Measurements from ENCODE around the gene SEMA4D. TPM values are rescaled to one million over a fixed set of nuclear protein-coding genes. Genes with fewer than 3 reads are reported as not detected.

SEMA4D gene
- polyA plus RNA-seq, 1 donor from 2014 or later = 34.0 TPM

DNA sequence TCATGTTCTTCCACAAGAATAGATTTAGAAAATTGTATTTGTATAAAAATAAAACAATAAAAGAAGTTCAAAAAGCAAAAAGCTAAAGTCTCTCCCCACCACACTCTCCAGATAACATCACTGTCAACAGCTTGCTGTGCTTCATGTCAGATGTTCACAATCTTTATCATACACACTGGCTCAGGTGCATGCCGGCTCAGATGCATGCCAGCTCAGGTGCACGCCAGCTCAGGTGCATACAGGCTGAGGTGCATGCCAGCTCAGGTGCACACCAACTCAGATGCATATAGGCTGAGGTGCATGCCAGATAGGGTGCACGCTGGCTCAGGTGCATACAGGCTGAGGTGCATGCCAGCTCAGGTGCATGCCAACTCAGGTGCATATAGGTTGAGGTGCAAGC lies 26.5 kb downstream of the SEMA4D start:
- Histone ChIP-seq H3F3A (ENCODE audit: insufficient read depth, low read length, poor library complexity, severe bottlenecking) (no peaks in the 10 kb centered on the region), H3K27ac (ENCODE audit: low read length) (peak overlapping the region; percentile 29), H3K4me3 (ENCODE audit: low read length) (peak overlapping the region; percentile 22), H3K9me3 (ENCODE audit: low read length) (no peaks in the 10 kb centered on the region), H3K27me3 (ENCODE audit: insufficient read depth, low read depth, low read length) (no peaks in the 10 kb centered on the region), H4K20me1 (ENCODE audit: insufficient read depth) (no peaks in the 10 kb centered on the region), H3K79me2 (replicated peaks; ENCODE audit: insufficient read depth, low read length) (peaks cover 56% of the 10 kb centered on the region), H3K4me2 (ENCODE audit: low read length) (no peak overlapping the region), H3K9me2 (ENCODE audit: insufficient read depth, low read length) (no peaks in the 10 kb centered on the region), H3K36me3 (ENCODE audit: insufficient read depth, low read length) (no peaks in the 10 kb centered on the region), H3K9ac (ENCODE audit: low read length) (no peak overlapping the region), H2AFZ (ENCODE audit: low read depth, low read length) (no peak overlapping the region)
- no peak for TF ChIP-seq EZH2 (IDR thresholded peaks at IDR 0.05; ENCODE audit: borderline replicate concordance, insufficient read depth, low read length, poor library complexity, severe bottlenecking)
- TF ChIP-seq, protein P1, sequence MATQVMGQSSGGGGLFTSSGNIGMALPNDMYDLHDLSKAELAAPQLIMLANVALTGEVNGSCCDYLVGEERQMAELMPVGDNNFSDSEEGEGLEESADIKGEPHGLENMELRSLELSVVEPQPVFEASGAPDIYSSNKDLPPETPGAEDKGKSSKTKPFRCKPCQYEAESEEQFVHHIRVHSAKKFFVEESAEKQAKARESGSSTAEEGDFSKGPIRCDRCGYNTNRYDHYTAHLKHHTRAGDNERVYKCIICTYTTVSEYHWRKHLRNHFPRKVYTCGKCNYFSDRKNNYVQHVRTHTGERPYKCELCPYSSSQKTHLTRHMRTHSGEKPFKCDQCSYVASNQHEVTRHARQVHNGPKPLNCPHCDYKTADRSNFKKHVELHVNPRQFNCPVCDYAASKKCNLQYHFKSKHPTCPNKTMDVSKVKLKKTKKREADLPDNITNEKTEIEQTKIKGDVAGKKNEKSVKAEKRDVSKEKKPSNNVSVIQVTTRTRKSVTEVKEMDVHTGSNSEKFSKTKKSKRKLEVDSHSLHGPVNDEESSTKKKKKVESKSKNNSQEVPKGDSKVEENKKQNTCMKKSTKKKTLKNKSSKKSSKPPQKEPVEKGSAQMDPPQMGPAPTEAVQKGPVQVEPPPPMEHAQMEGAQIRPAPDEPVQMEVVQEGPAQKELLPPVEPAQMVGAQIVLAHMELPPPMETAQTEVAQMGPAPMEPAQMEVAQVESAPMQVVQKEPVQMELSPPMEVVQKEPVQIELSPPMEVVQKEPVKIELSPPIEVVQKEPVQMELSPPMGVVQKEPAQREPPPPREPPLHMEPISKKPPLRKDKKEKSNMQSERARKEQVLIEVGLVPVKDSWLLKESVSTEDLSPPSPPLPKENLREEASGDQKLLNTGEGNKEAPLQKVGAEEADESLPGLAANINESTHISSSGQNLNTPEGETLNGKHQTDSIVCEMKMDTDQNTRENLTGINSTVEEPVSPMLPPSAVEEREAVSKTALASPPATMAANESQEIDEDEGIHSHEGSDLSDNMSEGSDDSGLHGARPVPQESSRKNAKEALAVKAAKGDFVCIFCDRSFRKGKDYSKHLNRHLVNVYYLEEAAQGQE (IDR thresholded peaks at IDR 0.05; ENCODE audit: borderline replicate concordance) = no peak
- TF ChIP-seq TAF1 (IDR thresholded peaks at IDR 0.05; ENCODE audit: low read depth) = no peak
- no peak for TF ChIP-seq MXI1 (conservative IDR thresholded peaks at IDR 0.05; ENCODE audit: poor library complexity, severe bottlenecking)
- TF ChIP-seq RAD21 (conservative IDR thresholded peaks at IDR 0.05) = no peak
- TF ChIP-seq, protein P2, sequence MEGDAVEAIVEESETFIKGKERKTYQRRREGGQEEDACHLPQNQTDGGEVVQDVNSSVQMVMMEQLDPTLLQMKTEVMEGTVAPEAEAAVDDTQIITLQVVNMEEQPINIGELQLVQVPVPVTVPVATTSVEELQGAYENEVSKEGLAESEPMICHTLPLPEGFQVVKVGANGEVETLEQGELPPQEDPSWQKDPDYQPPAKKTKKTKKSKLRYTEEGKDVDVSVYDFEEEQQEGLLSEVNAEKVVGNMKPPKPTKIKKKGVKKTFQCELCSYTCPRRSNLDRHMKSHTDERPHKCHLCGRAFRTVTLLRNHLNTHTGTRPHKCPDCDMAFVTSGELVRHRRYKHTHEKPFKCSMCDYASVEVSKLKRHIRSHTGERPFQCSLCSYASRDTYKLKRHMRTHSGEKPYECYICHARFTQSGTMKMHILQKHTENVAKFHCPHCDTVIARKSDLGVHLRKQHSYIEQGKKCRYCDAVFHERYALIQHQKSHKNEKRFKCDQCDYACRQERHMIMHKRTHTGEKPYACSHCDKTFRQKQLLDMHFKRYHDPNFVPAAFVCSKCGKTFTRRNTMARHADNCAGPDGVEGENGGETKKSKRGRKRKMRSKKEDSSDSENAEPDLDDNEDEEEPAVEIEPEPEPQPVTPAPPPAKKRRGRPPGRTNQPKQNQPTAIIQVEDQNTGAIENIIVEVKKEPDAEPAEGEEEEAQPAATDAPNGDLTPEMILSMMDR (IDR thresholded peaks at IDR 0.05; ENCODE audit: poor library complexity, severe bottlenecking) = no peak
- no peak for TF ChIP-seq POLR2AphosphoS5 (IDR thresholded peaks at IDR 0.05)
- no peak for TF ChIP-seq EP300 (conservative IDR thresholded peaks at IDR 0.05; ENCODE audit: poor library complexity, severe bottlenecking)
- no peak for TF ChIP-seq SMC3 (conservative IDR thresholded peaks at IDR 0.05; ENCODE audit: poor library complexity)

DNA sequence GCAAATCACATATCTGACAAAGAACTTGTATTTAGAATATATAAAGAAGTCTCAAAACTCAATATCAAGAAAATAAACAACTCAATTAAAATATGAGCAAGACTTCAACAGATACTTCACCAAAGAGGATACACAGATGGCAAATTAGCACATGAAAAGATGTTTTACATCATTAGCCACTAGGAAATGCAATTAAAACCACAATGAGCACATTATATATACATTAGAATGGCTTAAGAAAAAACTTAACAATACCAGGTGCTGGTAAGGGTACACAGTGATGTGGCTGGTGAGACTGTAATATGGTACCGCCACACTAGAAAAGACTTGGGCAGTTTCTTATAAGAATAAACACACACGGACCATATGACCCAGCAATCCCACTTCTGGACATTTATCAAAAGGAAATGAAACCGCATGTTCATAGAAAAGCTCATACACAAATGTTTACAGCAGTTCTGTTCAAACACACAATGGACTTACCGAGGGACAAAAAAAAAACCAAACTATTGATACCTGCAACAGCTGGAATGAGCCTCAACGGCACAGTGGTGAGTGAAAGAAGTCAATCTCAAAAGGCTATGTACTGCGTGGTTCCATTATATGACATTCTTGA lies 27.6 kb downstream of the SEMA4D start:
- Histone ChIP-seq H3K4me2 (ENCODE audit: low read length) (no peak overlapping the region), H3K4me3 (ENCODE audit: low read length) (no peak overlapping the region), H3K36me3 (ENCODE audit: insufficient read depth, low read length) (no peaks in the 10 kb centered on the region), H4K20me1 (ENCODE audit: insufficient read depth) (no peaks in the 10 kb centered on the region), H3K27me3 (ENCODE audit: insufficient read depth, low read depth, low read length) (no peaks in the 10 kb centered on the region), H3K9me3 (ENCODE audit: low read length) (no peaks in the 10 kb centered on the region), H3K79me2 (replicated peaks; ENCODE audit: insufficient read depth, low read length) (peaks cover 56% of the 10 kb centered on the region), H3K27ac (ENCODE audit: low read length) (peak overlapping the region; percentile 29), H3K9me2 (ENCODE audit: insufficient read depth, low read length) (no peaks in the 10 kb centered on the region), H3K9ac (ENCODE audit: low read length) (no peak overlapping the region), H2AFZ (ENCODE audit: low read depth, low read length) (no peak overlapping the region), H3F3A (ENCODE audit: insufficient read depth, low read length, poor library complexity, severe bottlenecking) (no peaks in the 10 kb centered on the region)
- TF ChIP-seq POLR2AphosphoS5 (IDR thresholded peaks at IDR 0.05) (no peak), RAD21 (conservative IDR thresholded peaks at IDR 0.05) (no peak), SMC3 (conservative IDR thresholded peaks at IDR 0.05; ENCODE audit: poor library complexity) (no peak), EP300 (conservative IDR thresholded peaks at IDR 0.05; ENCODE audit: poor library complexity, severe bottlenecking) (no peak), EZH2 (IDR thresholded peaks at IDR 0.05; ENCODE audit: borderline replicate concordance, insufficient read depth, low read length, poor library complexity, severe bottlenecking) (no peak), MXI1 (conservative IDR thresholded peaks at IDR 0.05; ENCODE audit: poor library complexity, severe bottlenecking) (no peak), TAF1 (IDR thresholded peaks at IDR 0.05; ENCODE audit: low read depth) (no peak)
- TF ChIP-seq, protein P1 (IDR thresholded peaks at IDR 0.05; ENCODE audit: borderline replicate concordance) = no peak
- TF ChIP-seq, protein P2 (IDR thresholded peaks at IDR 0.05; ENCODE audit: poor library complexity, severe bottlenecking) = no peak
